GM06990 (cell line): Measurements from ENCODE around the gene FCN2.
"Not testable (repeated sequence)": the region's sequence is repeated elsewhere in the genome, so short reads cannot be mapped to it uniquely, and the experiment has no call there.

ENCODE experiments used
- DNase-seq: peaks from one replicate; pipeline ENCODE4 v3.0.0-alpha.2; 2011; ENCODE audit not compliant: insufficient read length; ENCODE audit errors: extremely low read depth
- H3K27me3 ChIP-seq: replicated peaks from 2 replicates; pipeline ENCODE4 v1.6.0; 2011; ENCODE audit warnings: low read length; ENCODE audit not compliant: control insufficient read depth, insufficient read depth
- H3K36me3 ChIP-seq: 2 replicates; pipeline ENCODE4 v1.5.1; 2011; ENCODE audit warnings: low read length; ENCODE audit not compliant: control insufficient read depth, insufficient read depth
- H3K4me3 ChIP-seq: replicated peaks from 2 replicates; pipeline ENCODE4 v1.5.1; 2011; ENCODE audit warnings: low read depth, mild to moderate bottlenecking, control low read depth, low read length
- CTCF ChIP-seq: IDR thresholded peaks from 2 replicates; pipeline ENCODE4 v1.5.1; 2011; ENCODE audit warnings: low read length, control low read depth, mild to moderate bottlenecking, inconsistent platforms; ENCODE audit not compliant: insufficient read depth, poor library complexity, severe bottlenecking

FCN2 gene

GRCh38 chr9:134854541-134854981 lies 26.0 kb upstream of the FCN2 start:
- DNase-seq, result no peak
- Histone ChIP-seq H3K27me3 (no peaks in the 10 kb centered on the region), H3K4me3 (no peak overlapping the region), H3K36me3 (no peaks in the 10 kb centered on the region)
- TF ChIP-seq CTCF, result no peak

GRCh38 chr9:134855231-134855899 lies 25.2 kb upstream of the FCN2 start:
- Histone ChIP-seq H3K4me3 (no peak overlapping the region), H3K36me3 (no peaks in the 10 kb centered on the region), H3K27me3 (no peaks in the 10 kb centered on the region)
- DNase-seq, result no peak
- no peak for TF ChIP-seq CTCF

GRCh38 chr9:134855900-134856377 lies 24.7 kb upstream of the FCN2 start:
- Histone ChIP-seq H3K27me3 (no peaks in the 10 kb centered on the region), H3K4me3 (no peak overlapping the region), H3K36me3 (no peaks in the 10 kb centered on the region)
- TF ChIP-seq CTCF, result no peak
- DNase-seq, result no peak

GRCh38 chr9:134857451-134857850 lies 23.2 kb upstream of the FCN2 start:
- DNase-seq, H3K27me3 ChIP-seq, H3K36me3 ChIP-seq, H3K4me3 ChIP-seq: not testable (repeated sequence)

- no peaks in the 10 kb centered on the region for H3K27me3 ChIP-seq
- H3K4me3 ChIP-seq, result peak overlapping the region; percentile 29
- TF ChIP-seq CTCF, result peak; percentile 68
- DNase-seq, result peak; percentile 71
- no peaks in the 10 kb centered on the region for H3K36me3 ChIP-seq
These were observed 22.4 kb upstream of the FCN2 start for GRCh38 chr9:134858051-134858841.

- Histone ChIP-seq H3K36me3 (no peaks in the 10 kb centered on the region), H3K4me3 (no peak overlapping the region), H3K27me3 (no peaks in the 10 kb centered on the region)
- no peak for DNase-seq
- TF ChIP-seq CTCF, result no peak
These were observed 20.1 kb upstream of the FCN2 start for GRCh38 chr9:134860510-134860909.
